ENCODE data around the gene PCDHB7.
"Not testable (repeated sequence)": the region's sequence is repeated elsewhere in the genome, so short reads cannot be mapped to it uniquely, and the experiment has no call there.

PCDHB7 gene

DNA sequence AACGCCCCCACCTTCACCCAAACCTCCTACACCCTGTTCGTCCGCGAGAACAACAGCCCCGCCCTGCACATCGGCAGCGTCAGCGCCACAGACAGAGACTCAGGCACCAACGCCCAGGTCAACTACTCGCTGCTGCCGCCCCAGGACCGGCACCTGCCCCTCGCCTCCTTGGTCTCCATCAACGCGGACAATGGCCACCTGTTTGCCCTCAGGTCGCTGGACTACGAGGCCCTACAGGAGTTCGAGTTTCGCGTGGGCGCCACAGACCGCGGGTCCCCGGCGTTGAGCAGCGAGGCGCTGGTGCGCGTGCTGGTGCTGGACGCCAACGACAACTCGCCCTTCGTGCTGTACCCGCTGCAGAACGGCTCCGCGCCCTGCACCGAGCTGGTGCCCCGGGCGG, 52.4 kb downstream of the PCDHB7 start:
- DNase-seq (ENCODE audit: low read depth): not testable (repeated sequence)

DNA sequence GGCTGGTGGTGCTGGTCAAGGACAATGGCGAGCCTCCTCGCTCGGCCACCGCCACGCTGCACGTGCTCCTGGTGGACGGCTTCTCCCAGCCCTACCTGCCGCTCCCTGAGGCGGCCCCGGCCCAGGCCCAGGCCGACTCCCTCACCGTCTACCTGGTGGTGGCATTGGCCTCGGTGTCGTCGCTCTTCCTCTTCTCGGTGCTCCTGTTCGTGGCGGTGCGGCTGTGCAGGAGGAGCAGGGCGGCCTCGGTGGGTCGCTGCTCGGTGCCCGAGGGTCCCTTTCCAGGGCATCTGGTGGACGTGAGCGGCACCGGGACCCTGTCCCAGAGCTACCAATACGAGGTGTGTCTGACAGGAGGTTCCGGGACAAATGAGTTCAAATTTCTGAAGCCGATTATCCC, 53.0 kb downstream of the PCDHB7 start:
- not testable (repeated sequence) for DNase-seq (ENCODE audit: low read depth)

All from iris pigment epithelial cell (primary cell).